HepG2 (cell line): ENCODE results near the gene SEMA6D.

Source experiments
- CCAR2 ChIP-seq: fragments of 200-400 bp; formaldehyde crosslinking; optimal IDR thresholded peaks from 2 replicates; pipeline ENCODE3; 2018; ENCODE audit warnings: low read depth, mild to moderate bottlenecking, low read length, moderate library complexity
- ERF ChIP-seq: IDR thresholded peaks from 2 replicates; pipeline ENCODE4 v1.6.1; 2018; ENCODE audit warnings: missing biosample characterization, missing genetic modification reagents
- FOXK1 ChIP-seq: sonication (generic); formaldehyde crosslinking; IDR thresholded peaks from 2 replicates; pipeline ENCODE4 v1.4.0; 2020; ENCODE audit warnings: low read depth, missing genetic modification reagents, borderline replicate concordance
- KDM4B ChIP-seq: sonication (generic); formaldehyde crosslinking; IDR thresholded peaks from 2 replicates; pipeline ENCODE4 v1.4.0; 2020; ENCODE audit warnings: missing genetic modification reagents
- KMT2A ChIP-seq: sonication (generic); formaldehyde crosslinking; IDR thresholded peaks from 2 replicates; pipeline ENCODE4 v1.4.0; 2020; ENCODE audit warnings: missing genetic modification reagents

GRCh38 chr15:47733085-47733484, 15.8 kb downstream of the SEMA6D start:
- TF ChIP-seq KMT2A (CRISPR knock-in tag) (no peak), CCAR2 (no peak), KDM4B (CRISPR knock-in tag) (no peak), FOXK1 (no peak), ERF (CRISPR knock-in tag) (no peak)
